ENCODE data around the gene CYP2C18.
"Not testable (repeated sequence)": the region's sequence is repeated elsewhere in the genome, so short reads cannot be mapped to it uniquely, and the experiment has no call there.

The CYP2C18 gene

GRCh38 chr10:94683214-94684054, at the start of gene CYP2C18:
Gene CYP2C18 (plus strand): TSS chr10:94683729. CDS start chr10:94683820, 91 bp downstream.
- no peak for DNase-seq

GRCh38 chr10:94638097-94638496, 45.4 kb upstream of the CYP2C18 start:
- not testable (repeated sequence) for DNase-seq

GRCh38 chr10:94639902-94640301, 43.6 kb upstream of the CYP2C18 start:
- no peak for DNase-seq

- no peak for DNase-seq
Measured at GRCh38 chr10:94640562-94640961, 43.0 kb upstream of the CYP2C18 start.

DNA sequence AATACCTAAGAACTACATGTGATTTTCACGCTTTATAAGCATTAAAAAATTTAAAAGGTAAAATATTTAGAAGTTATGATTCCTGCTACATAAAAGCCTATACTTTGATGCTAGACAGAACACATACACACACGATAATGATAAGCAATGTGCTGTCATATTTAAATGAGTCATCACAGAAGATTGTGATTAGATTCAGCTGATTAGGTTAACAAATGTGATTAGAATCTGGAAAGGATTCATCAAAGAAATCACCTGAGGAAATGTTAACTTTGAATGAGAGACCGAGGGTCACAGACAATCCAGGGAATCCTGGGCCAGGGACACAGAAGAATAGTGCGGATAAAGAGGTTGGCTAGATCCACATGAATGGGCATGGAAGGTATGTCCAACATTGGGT, 42.0 kb upstream of the CYP2C18 start:
- DNase-seq = no peak

DNA sequence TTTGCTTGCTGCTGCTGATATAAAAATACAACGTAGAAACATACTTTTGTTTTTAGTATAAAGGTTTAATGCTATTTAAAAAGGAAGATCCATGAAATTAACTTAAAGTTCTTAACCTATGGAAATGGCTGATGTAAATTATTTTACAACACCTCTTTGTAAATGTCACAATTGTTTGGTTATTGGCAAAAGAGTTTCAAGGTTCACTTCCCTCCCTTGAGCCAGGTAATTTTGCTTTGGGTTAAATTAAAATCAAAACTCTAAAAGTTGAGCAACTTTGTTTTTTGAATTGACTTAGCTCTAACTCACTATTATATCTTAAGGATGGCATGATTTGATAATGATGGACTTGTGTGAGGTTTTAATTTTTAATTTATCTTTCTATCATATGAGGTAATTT, 39.2 kb upstream of the CYP2C18 start:
- DNase-seq = no peak

- DNase-seq = no peak
Measured at GRCh38 chr10:94645285-94645684, 38.2 kb upstream of the CYP2C18 start.

DNA sequence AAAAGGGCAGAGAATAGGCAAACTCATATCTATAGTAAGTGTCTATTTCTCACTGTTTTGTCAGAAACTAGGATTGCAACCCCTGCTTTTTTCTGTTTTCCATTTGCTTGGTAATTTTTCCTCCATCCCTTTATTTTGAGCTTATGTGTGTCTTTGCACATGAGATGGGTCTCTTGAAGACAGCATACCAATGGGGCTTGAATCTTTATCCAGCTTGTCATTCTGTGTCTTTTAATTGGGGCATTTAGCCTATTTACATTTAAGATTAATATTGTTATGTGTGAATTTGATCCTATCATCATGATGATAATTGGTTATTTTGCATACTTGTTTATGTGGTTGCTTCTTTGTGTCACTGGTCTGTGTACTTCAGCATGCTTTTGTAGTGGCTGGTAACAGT, 28.3 kb upstream of the CYP2C18 start:
- DNase-seq = not testable (repeated sequence)

- DNase-seq = not testable (repeated sequence)
Measured at GRCh38 chr10:94663061-94663460, 20.5 kb upstream of the CYP2C18 start.

DNA sequence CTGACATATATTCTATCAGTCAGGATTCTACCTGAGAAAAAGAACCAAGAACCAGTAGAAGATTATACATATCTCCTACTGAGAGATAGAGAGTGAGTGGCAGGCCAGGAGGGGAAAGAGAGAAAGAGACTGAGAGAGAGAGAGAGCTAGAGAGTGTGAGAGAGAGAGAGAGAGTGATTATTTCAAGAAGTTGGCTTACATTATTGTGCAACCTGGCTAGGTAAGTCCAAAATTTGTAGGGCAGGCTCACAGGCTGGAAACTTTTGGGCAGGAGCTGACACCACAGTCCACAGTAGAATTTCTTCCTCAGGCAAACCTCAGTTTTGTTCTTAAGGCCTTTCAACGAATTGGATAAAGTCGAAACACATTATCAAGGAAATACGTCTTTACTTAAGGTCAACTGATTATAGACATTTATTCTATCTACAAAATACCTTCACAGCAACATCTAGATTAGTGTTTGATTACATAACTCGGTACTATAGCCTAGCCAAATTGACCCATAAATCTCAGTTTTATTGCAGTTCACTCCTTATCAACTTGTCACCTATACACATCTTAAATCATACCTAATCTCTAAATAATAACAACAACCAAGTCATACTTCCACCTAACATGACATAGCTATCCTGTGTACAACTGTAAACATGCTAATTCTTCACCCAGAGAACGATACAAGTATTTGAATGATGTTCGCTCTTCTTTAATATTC, 17.0 kb upstream of the CYP2C18 start:
- DNase-seq = no peak

DNA sequence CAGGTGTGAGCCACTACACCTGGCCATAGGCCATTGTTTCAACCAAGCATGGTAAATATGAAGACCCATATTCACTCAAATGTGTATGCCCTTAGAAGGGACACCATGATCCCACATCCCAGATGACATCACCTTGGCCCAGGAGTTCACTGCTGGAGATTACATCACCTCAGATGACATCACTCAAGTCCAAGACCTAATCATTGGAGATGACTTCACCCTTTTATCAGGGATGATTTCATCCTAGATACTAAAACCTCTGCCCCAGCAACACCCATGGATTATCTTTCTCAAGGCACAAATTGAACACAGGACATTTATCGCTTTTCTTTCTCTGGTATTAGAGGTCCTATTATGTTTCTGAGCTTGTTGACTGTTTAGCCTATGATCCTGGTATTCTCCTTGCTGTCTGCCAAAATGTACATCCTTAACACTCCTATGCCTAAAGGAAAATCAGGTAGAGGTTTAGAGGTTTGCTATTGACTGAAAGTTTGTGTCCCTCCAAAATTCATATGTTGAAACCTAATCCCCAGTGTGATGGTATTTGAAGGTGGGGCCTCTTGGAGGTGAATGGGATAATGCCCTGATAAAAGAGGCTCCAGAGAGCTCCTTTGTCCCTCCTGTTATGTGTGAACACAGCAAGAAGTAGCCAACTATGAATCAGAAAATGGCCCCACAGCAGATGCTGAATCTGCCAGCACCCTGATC, 9.8 kb upstream of the CYP2C18 start:
- DNase-seq = no peak

GRCh38 chr10:94676496-94676895, 7.0 kb upstream of the CYP2C18 start:
- no peak for DNase-seq

GRCh38 chr10:94677691-94678090, 5.8 kb upstream of the CYP2C18 start:
- DNase-seq = no peak

- no peak for DNase-seq
Measured at GRCh38 chr10:94678475-94678874, 5.1 kb upstream of the CYP2C18 start.

DNA sequence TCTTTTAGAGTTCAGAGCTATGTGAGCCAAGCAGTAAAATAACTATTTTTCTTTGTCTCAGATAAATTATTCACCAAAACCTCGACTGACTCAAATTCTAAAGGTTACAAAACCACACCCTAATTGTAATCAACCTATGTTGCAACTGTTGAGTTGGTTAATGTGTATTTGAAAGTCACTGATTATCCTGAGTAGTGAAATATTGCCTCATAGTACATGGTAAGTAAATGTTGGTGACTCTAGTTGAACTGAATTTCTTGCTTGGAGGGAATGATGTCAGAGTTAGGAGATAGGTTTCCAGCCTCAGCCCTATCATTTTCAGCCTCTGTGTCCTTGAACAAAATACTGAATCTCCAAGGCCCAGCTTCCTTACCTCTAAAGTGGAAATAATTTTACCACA, 3.0 kb upstream of the CYP2C18 start:
- no peak for DNase-seq

- DNase-seq = not testable (repeated sequence)
Measured at GRCh38 chr10:94682636-94683035, 893 bp upstream of the CYP2C18 start.

DNA sequence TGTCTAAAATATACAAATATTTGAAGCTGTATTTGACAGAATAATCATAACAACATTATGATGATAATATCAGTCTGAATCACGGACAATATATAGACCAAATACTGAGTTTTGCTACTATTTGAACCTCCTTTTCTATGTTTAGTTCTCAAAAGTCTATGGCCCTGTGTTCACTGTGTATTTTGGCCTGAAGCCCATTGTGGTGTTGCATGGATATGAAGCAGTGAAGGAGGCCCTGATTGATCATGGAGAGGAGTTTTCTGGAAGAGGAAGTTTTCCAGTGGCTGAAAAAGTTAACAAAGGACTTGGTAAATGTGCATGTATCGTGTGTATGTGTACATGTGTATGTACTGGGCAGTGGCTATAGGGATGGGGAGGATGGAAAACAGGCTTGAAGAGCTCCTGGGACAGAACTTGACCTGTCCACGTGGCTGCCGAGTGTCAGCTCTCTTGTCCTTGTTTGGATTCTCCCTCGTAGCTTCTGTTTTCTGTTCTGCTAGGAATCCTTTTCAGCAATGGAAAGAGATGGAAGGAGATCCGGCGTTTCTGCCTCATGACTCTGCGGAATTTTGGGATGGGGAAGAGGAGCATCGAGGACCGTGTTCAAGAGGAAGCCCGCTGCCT, 4.2 kb downstream of the CYP2C18 start:
- no peak for DNase-seq

DNA sequence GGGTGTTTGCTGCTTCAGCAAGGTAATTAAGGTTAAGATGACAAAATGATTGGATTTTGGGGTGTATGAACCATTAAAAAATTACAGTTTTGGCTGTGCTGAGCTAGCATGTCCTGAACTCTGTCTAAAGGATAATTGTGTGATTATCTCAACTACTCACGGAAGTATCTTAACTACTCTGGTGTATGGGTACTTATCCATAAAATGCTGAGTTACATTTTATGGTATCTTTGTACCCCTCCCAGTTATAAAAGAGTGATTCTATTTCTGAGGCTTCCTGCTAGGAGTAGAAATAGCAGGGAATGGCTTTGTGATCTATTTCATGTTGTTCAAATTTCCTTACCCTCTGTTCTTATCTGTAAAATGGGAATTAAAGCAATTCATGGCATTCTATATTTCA, 22.6 kb downstream of the CYP2C18 start:
- DNase-seq = no peak

GRCh38 chr10:94710578-94710977, 27.0 kb downstream of the CYP2C18 start:
- no peak for DNase-seq

DNA sequence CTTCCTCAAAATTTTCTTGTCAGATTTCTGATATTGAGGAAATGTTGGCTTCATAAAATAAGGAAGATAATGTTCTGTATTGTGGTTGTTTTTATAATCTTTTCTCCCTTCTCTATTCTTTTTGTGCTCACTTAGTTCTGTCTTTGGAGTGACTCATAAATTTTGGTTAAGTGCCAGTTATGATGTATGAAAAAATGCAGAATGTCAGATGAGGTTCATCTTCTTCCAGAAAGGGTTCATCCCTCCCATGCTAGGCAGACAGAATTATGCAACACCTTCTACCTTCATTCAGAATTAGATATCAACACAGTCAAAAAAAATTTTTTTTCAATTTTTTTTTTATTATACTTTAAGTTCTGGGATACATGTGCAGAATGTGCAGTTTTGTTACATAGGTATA, 42.3 kb downstream of the CYP2C18 start:
- no peak for DNase-seq

GRCh38 chr10:94735197-94735596, 51.7 kb downstream of the CYP2C18 start:
- DNase-seq = no peak

- DNase-seq = no peak
Measured at GRCh38 chr10:94738588-94738987, 55.1 kb downstream of the CYP2C18 start.

- no peak for DNase-seq
Measured at GRCh38 chr10:94747137-94747536, 63.6 kb downstream of the CYP2C18 start.

All from activated naive CD4-positive, alpha-beta T cell treated with anti-CD3 and anti-CD28 coated beads, Interleukin-2, amount 50 U/mL, for 16 hours (primary cell).